ENCODE measurements around the gene ZRANB2.

ZRANB2 gene

DNA sequence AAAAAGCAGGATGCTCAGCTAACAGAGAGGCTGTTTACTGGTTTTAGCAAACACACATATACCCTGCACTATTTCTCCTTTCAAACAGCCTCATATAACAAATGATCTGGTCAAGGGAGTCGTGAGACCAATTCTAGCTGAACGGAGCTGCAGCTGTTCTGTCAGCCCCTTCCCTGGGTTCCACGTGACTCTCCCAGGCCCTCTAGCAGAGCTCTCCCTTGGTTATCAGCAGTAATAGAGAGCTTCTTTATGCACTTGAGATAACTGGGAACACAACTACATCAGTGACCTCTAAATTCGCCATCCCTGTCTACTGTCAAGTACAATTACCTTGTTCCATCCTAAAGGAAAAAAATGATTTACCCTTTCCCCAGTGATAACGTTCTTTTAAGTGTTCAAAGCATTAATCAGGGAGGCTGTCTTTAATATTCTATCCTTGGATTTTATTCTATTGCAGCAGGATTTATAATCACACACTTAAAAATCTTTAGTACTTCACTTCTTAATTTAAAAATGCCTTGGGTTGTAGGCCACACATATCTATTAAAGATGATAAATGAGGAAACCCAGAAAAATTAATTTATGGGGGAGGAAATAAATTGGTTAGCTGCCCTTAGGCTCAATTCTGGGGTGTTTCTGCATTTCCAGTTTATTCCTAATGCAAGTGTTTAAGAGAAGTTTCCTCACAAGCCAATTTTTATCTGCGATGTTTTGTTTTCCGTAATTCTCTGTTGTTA, 61.4 kb downstream of the ZRANB2 start:
- H3K4me3 ChIP-seq (ENCODE audit: low read depth, low read length): no peak overlapping the region
- TF ChIP-seq, protein P1, sequence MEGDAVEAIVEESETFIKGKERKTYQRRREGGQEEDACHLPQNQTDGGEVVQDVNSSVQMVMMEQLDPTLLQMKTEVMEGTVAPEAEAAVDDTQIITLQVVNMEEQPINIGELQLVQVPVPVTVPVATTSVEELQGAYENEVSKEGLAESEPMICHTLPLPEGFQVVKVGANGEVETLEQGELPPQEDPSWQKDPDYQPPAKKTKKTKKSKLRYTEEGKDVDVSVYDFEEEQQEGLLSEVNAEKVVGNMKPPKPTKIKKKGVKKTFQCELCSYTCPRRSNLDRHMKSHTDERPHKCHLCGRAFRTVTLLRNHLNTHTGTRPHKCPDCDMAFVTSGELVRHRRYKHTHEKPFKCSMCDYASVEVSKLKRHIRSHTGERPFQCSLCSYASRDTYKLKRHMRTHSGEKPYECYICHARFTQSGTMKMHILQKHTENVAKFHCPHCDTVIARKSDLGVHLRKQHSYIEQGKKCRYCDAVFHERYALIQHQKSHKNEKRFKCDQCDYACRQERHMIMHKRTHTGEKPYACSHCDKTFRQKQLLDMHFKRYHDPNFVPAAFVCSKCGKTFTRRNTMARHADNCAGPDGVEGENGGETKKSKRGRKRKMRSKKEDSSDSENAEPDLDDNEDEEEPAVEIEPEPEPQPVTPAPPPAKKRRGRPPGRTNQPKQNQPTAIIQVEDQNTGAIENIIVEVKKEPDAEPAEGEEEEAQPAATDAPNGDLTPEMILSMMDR (IDR thresholded peaks at IDR 0.05; ENCODE audit: low read depth, low read length): no peak
- DNase-seq (ENCODE audit: low read depth, low spot score): no peak
- in situ Hi-C loops (cut with HindIII; ENCODE audit: low sequenced_read_pairs): no loop called here

DNA sequence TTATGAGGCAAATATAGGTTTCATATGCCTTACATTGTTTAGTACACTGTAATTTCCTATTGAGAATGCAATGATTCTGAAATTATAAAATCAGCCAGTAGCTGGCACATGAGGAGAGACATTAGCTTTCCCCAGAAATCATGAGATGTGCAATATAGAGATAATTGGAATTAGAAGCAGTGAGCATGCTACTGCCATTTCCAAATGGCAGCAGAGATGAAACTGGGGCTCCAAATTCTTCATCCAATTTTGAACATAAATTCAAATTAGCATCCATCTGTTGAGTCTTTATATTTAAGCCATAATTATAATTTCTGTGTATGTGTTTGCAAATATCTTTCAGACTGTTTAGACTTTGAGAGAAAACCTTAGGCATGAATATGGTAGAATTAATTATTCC, 62.0 kb downstream of the ZRANB2 start:
- H3K4me3 ChIP-seq (ENCODE audit: low read depth, low read length): no peak overlapping the region
- TF ChIP-seq, protein P1 (IDR thresholded peaks at IDR 0.05; ENCODE audit: low read depth, low read length): no peak
- in situ Hi-C loops (cut with HindIII; ENCODE audit: low sequenced_read_pairs): no loop called here
- no peak for DNase-seq (ENCODE audit: low read depth, low spot score)

DNA sequence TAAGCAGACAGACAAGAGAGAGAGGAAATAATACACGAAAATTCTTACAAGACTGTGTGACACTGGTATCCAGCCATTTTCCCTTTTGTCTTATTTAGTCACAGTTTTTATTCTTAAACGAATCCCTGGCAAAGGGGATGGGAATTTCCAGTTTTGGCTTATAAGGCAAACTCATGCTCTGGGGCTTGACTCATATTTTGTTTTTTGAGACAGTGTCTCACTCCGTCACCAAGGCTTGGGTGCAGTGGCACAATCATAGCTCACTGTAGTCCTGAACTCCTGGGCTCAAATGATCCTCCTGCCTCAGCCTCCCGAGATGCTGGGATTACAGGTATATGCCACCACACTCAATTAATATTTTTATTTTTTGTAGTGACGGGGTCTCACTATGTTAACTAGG, 65.1 kb downstream of the ZRANB2 start:
- in situ Hi-C loops (cut with HindIII; ENCODE audit: low sequenced_read_pairs): no loop called here
- no peak for DNase-seq (ENCODE audit: low read depth, low spot score)
- no peak overlapping the region for H3K4me3 ChIP-seq (ENCODE audit: low read depth, low read length)
- TF ChIP-seq, protein P1 (IDR thresholded peaks at IDR 0.05; ENCODE audit: low read depth, low read length): no peak

DNA sequence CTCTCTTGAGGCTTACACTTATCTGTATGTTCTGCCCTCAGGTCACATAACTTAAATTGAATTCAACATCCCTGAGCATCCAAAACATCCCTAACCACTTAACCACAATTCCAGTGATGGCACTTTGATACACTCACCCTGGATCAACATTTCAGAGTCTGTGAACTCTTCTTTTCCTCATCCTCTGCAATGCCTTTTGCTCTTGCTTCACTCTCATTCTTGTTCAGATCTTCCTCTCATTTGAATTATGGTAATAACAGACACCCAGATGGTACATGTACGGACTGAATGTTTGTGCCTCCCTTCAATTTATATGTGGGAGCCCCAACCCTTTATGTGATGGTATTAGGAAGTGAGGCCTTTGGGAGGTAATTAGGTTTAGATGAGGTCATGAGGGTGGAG, 66.7 kb downstream of the ZRANB2 start:
- DNase-seq (ENCODE audit: low read depth, low spot score): peak; percentile 5
- TF ChIP-seq, protein P1 (IDR thresholded peaks at IDR 0.05; ENCODE audit: low read depth, low read length): no peak
- in situ Hi-C loops (cut with HindIII; ENCODE audit: low sequenced_read_pairs): no loop called here
- no peak overlapping the region for H3K4me3 ChIP-seq (ENCODE audit: low read depth, low read length)
